22Rv1 (cell line): Measurements from ENCODE around the gene ODF2.

Experiments used
- H3K27ac ChIP-seq: fragments of 450-650 bp; 2 replicates; pipeline ENCODE4 v1.5.1; 2017
- CTCF ChIP-seq: fragments of 450-650 bp; IDR thresholded peaks from 2 replicates; pipeline ENCODE4 v1.5.1; 2017; ENCODE audit warnings: mild to moderate bottlenecking
- ZFX ChIP-seq: fragments of 450-650 bp; IDR thresholded peaks from 2 replicates; pipeline ENCODE4 v1.6.1; 2017; ENCODE audit warnings: antibody characterized with exemption, borderline replicate concordance

The ODF2 gene

DNA sequence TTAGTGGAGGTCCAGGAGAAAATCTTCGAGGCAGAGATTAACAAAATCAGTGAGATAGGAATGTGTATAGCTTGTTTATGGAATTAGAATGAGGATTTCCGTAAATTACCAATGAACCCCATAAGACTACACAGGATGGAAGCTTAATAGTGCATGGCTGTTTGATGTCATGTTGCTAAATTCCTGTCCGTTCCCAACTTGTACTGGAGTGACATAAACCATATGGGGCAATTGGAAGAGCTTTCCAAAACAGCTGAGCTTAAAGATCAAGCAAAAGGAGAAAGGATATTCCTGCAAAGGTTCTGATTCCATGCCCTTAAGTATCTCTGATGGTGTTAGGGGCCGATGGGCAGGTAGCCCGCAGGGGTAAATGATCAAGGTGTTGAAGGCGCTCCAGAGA lies 66.2 kb downstream of the ODF2 start:
- H3K27ac ChIP-seq, result no peak overlapping the region
- no peak for TF ChIP-seq CTCF
- no peak for TF ChIP-seq ZFX

- no peak for TF ChIP-seq ZFX
- no peak for TF ChIP-seq CTCF
- H3K27ac ChIP-seq, result no peak overlapping the region
These were observed 67.6 kb downstream of the ODF2 start for GRCh38 chr9:128523199-128523925.

DNA sequence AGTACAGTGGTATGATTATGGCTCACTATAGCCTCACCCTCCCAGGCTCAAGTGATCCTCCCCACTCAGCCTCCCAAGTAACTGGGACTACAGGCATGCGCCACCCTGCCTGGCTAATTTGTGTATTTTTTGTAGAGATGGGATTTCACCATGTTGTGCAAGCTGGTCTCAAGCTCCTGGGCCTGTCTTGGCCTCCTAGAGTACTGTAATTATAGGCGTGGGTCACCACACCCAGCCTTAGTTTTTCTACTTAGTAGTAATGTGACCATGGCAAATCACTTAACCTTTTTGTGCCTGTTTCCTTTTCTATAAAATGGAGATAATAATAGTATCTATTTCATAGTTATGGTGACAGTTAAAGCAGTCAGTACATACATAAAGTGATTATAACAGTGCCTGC lies 70.9 kb downstream of the ODF2 start:
- H3K27ac ChIP-seq, result no peak overlapping the region
- TF ChIP-seq ZFX, result no peak
- no peak for TF ChIP-seq CTCF

DNA sequence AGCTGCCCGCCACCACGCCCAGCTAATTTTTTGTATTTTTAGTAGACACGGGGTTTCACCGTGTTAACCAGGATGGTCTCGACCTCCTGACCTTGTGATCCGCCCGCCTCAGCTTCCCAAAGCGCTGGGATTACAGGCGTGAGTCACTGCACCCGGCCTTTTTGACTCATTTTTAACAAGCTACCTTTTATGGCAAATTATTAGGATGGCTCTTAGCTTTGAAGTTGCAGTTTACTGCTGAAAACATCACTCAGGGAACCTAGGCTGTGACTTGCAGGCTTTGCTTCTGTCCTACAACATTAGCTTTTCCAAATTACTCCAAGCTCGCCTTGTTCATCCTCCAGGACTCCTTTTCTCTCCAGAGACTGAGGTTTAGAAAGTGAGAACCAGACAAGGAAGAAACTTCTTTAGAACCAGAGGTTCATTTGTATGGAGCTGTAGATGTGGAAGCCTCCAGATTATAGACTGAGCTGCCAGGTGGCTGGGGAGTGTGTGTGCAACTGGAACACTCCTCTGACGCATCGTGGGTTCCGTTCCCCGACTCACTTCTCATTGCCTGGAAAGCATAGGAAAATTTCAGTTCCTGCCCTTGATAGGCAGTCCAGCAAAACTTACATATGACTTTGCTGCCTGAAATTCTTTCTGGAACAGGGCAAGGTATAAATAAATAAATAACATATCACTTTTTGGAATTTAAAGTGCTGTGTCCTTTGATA lies 72.8 kb downstream of the ODF2 start:
- no peak for TF ChIP-seq ZFX
- no peak for TF ChIP-seq CTCF
- H3K27ac ChIP-seq, result no peak overlapping the region

GRCh38 chr9:128529191-128529590 lies 73.4 kb downstream of the ODF2 start:
- TF ChIP-seq CTCF, result no peak
- TF ChIP-seq ZFX, result no peak
- H3K27ac ChIP-seq, result no peak overlapping the region

GRCh38 chr9:128532581-128532980 lies 76.8 kb downstream of the ODF2 start:
- TF ChIP-seq ZFX (no peak), CTCF (no peak)
- no peak overlapping the region for H3K27ac ChIP-seq

DNA sequence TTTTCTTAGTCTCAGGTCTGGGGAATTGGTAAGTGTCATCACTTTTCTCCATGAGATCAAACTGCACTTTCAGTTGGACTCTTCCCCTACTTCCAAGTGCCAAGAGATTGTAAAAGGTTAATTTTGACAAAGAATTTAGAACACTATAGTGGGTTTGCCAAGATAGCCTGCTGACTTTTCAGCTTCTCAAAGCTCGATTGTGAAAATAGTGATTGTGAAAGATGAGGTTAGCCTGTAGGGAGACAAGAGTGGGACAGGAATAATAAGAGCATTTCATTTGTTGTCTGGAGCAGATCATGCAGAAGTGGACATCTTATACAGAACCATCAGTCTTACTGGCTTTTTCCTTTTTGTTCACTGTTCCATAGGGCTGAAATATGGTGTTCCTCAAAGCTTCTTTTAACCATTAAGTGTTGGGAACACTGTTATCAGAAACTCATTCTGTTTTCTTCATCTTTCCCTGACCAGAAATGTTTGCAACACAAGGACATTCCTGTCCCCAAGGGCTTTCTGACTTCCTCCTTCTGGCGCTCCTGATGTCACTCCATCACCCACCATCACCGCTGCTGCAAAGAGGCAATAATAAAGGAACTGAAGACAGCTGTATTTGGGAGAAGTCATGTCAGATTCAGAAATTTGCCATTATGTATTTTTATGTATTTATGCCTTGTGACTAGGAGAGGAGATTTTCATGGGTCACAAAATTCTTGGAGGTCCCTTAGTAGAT lies 85.0 kb downstream of the ODF2 start:
- H3K27ac ChIP-seq, result no peak overlapping the region
- TF ChIP-seq CTCF, result no peak
- TF ChIP-seq ZFX, result no peak
